Activated CD8-positive, alpha-beta memory T cell treated with anti-CD3 and anti-CD28 coated beads, Interleukin-2, amount 50 U/mL, for 1 hour (primary cell): ENCODE results near the gene HAPLN1.
"Not testable (repeated sequence)": the region's sequence is repeated elsewhere in the genome, so short reads cannot be mapped to it uniquely, and the experiment has no call there.

Experiments used
- DNase-seq: peaks from one replicate; pipeline ENCODE4 v3.0.0-alpha.2; 2020; ENCODE audit errors: extremely low read depth

Gene HAPLN1

DNA sequence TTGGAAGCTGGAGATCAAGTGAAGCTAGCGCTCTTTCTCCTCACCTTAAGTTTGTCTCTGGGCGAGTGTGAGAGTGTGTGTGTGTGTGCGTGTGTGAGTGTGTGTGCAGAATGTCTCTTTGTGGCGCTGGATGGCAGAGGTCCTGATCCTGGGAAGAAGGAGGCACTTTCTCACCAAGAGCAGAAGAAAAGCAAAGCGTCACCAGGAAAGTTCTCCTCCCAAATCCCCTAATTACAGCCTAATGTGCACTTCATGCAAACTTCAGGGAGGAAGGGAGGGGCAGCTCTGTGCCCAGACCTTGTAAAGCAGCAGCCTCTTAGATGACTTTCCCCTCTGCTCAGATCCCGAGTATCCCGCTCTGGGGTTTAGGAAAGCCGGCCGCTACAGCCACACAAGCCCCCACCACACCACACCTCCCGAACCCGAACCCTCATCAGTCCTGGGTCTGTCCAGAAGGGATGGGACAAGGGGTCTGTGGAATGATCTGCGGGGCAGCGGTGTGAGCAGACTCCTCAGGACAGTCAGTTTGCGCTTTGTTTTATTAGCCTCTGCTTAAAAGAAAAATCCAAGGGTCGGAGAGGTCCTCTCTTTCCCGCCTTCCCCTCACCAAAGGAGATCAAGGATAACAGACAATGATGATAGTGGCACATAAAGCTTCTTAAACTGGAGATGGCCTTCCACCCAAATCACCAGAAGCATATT lies at the start of gene HAPLN1:
TSS of gene HAPLN1 (minus strand) at position 20 of the 702 bp plus-strand sequence. CDS start 47,332 bp downstream, outside the sequence.
- DNase-seq, result no peak

DNA sequence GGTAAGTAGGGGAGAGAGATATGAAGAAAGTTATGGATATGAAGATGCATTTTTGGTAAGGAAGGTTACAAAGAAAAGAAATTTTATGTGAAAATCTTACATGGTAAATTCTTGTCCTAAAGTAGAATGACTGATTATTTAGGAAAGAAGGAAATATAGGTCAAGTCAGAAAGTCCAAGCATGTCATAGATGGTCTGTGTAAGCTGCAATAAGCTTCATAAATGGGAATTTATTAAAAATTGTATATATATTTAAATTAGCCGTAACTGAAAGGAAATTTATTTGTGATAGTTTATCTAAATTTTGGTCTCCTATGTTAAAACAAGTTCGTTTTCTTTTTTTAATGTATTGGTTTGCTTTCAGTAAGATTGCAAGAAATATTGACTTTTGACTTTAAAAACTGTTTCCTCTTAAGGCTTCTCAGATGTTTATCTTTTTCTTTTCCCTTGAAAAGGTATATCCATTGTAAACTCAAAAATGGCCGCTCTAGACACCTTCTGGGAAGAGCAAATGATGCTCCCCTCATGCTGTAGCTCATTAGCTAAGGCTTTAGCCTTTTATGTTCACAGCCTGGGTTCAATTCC lies 46.8 kb upstream of the HAPLN1 start:
- DNase-seq, result no peak

DNA sequence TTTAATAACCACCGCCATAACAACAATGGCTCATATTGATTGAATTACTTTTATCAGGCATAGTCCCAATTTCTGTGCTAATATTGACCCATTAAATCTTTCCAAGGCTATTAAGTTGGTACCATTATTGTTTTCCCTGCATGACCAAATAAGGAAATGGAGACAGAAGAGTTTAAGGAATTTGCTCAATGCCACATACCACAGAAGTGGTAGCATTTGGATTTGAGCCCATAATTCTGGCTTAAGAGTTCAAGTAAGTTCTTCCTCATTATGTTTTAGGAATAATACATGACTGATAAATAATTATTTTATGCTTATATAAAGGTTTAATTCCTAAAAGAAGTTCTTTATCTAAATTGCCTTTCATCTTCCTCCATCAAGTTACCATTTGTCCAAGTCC lies 43.4 kb upstream of the HAPLN1 start:
- DNase-seq, result no peak

DNA sequence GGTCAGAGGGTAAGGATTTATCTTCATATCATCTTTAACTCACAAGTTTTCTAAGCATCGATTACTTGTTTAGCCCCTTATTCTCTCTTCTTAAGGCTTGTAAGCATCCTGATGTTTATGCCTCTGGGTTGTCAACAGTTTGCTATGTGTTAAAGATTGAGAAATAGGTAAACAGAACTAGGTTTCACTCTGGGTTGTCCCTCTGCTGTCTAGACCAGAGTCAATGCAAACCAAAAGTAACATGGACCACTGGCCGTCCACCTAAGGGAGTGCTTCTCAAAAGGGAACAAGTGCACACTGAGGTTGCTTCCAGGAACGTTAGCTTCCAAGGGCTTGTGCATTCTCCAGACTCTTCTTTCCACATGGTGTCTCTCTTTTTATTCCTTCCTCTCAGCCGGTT lies 39.9 kb upstream of the HAPLN1 start:
- no peak for DNase-seq

DNA sequence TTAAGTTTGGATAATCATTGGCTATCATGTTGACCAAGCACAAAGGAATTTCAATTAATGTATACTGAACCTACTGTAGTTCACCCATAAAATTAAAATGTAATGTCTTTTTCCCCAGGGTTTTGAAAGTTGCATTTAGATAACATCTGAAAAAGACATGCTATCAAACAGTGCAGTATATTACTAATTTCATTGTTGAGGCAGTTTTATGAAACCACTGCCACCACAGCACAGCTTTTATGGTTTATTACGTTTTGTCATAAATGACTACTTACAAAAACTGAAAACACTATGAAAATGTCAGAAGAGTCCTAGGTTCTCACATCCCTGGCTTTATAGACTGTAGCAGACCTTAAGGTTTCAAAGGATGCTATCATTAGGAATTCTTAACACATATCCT lies 32.0 kb upstream of the HAPLN1 start:
- no peak for DNase-seq

DNA sequence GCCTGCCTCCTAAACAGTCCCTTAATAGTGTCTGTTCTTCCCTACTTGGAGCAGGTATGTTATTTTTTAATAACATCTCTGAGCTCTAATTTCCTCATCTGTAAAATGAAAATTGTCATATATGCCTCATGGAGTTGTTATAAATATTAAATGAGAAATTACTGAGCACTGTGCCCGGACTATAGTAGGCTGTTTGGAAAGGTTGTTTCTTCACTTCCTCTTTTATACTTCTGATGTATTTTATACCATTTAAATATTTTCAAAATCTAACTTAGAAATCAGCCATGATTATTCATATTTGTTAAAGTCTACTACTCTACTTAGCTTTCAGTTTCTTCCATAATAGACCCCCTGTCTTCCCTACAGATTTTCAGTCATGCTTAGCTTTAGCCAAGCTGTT lies 30.5 kb upstream of the HAPLN1 start:
- DNase-seq, result no peak

DNA sequence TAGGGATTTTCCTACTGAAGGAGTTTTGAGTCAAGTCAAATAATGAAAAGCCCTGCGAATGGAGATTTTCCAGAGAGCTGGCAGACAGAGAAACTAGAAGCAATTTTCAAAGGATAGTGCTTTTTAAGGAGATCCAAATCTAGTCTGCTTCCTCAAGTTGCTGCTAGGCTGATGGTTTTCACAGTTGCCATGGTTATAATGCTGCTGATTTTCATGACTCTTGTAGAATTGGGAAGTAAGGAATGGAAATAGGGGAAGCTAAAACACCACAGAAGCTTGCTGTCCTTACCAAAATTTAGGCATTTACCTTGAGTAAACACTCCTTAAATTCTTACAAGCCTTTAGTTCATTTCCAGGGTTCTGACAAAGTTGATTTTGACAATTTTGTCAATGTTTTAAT lies 30.1 kb upstream of the HAPLN1 start:
- DNase-seq, result no peak

DNA sequence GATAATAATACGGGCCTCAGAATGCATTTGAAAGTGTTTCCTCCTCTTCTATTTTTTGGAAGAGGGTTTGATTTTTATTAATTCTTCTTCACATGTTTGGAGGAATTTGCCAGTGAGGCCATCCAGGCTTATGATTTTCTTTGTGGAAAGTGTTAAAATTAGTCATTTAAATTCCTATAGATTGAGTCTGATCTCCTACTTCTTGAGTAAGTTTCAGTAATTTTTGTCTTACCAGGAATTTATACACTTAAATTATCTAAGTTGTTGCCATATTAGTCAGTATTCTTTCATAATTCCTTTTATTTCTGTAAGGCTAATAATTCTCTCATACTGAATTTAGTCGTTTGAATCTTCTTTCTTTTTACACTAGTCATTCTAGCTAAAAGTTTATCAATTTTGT lies 25.2 kb upstream of the HAPLN1 start:
- no peak for DNase-seq

DNA sequence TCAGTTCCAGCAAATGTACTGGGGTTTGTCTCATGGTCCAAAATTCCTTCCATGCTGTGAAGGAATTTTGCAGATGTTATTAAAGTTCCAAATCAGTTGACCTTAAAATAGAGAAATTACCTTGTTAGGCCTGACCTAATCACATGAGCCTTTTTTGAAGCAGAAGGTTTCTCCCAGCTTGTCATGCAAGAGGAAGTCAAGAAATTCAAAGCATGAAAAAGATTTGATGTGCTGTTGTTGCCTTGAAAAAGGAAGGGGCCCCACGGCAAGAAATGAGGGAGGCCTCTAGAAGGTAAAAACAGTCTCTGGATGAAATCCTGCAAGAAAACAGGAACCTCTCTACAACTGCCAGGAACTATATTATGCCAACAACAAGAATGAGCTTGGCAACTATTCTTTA lies 24.2 kb upstream of the HAPLN1 start:
- no peak for DNase-seq

DNA sequence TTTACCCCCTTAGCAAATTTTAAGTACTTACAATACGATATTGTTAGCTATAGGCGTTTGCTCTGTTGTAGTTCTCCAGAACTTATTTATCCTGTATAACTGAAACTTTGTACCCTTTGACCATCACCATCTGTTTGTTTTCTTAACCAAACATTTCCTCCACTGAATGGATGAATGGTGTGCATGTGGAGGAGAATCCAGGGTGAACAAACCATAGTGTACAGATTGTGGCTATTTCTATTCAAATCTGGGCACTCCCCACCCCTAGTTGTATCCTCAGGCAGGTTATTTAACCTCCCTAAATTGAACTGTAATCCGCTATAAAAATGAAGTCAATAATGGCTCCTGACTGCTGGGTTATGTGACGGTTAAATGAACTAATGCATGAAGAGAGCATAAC lies 21.4 kb upstream of the HAPLN1 start:
- no peak for DNase-seq

DNA sequence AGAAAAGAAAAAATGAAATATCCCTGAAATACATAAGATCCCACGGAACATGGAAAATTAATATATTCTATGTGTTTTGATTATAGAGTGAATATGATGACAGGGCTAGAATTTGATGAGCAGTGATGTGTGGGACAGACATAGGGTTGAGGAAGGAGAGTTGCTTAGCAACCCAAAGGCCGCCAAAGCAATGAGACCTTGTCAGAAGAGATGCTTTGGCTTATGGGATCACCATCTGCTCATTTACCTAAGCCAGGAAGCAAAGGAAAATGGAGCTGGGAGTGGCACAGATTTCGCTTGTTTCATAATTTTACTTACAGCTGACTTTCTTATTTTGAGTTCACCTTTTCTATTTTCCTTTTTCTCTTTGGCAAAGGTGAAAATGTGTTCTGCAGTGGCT lies 20.9 kb upstream of the HAPLN1 start:
- no peak for DNase-seq

DNA sequence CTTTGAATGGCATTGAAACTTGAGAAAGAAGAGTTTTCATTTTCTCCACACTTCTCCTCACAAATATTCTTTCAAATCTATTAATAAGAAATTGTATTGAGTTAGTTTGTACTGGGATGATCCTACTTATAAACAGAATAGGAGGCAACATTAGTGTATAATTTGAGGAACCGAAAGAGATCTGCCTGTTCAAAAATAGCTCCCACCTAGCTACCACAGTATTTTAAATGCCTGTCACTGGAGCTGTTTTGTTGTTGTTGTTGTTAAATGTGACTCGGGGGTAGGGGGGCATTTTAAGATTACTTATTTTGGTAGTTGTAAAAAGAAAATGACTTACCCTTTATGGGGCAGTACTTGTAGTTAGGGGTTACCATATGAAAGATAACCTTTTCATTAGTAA lies 20.1 kb upstream of the HAPLN1 start:
- DNase-seq, result no peak

DNA sequence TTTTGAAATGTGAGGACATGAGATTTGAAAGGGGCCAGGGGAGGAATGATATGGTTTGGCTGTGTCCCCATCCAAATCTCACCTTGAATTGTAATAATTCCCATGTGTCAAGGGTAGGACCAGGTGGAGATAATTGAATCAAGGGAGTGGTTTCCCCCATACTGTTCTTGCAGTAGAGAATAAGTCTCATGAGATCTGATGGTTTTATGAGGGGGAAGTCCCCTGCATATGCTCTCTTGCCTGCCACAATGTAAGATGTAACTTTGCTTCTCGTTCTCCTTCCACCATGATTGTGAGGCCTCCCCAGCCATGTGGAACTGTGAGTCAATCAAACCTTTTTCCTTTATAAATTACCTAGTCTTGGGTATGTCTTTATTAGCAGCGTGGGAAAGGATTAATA lies 15.5 kb upstream of the HAPLN1 start:
- DNase-seq, result not testable (repeated sequence)

DNA sequence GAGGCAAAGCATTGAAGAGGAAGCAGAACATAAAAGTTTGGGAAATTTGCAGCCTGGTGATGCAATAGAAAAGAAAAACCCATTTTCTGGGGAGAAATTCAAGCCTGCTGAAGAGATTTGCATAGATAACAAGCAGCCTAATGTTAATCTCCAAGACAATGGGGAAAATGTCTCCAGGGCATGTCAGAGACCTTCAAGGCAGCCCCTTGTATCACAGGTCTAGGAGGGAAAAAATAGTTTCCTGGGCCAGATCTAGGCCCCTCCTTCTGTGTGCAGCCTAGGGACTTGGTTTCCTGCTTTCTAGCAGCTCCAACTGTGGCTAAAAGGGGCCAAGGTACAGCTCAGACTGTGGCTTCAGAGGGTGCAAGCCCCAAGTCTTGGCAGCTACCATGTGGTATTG lies 14.4 kb upstream of the HAPLN1 start:
- not testable (repeated sequence) for DNase-seq

DNA sequence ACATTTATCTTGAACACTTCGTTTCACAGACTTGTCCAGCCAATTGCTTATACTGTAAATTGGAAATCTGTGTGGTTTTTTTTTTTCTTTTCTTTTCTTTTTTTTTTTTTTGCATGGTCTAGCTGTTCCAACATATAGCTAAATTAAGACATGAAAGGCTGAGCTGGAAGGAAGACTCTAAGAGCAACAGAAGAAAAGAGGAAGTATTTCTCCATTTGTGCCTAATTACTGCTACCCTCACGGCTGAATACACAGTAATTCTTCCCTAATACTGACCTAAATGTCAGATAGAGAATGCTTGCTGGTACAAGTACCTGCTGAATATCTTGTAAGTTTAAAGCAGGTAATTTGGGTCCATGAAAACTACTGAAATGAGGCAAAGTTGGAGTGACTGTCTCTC lies 11.0 kb upstream of the HAPLN1 start:
- DNase-seq, result no peak

DNA sequence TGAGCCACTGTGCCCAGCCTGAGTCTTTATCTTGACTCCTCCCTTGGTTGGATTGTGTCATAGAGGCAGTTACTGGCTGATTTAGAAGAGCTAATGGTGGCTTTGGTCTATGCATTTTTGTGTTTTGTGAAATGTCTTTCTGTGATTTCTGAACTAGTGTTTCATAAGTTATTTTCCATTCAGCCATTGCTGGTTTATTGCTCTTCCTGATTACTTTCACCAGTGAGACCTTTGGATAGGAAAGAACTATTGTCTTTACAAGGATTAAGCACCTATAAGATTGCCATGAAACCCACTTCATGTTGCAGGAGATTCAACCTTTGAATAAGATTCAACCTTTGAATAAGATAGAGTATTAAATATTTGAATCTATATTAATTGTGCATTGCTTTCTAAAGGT lies 8.7 kb upstream of the HAPLN1 start:
- no peak for DNase-seq

DNA sequence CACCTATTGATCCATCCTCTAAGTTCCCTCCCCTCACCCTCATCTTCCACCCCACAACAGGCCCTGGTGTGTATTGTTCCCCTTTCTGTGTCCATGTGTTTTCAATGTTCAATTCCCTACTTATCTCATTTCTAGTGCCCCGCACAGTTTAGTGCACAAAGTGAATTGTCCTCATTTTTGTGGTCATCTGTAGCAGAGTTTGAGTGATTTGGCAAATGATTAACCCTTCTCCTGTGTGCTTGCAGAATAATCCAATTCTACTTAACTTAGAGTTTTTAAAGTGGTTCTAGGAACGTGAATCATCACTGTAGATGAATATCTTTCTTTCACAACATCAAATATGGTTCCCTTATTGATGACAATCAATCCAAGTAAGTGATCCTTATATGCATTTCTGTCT lies 6.3 kb upstream of the HAPLN1 start:
- DNase-seq, result no peak

DNA sequence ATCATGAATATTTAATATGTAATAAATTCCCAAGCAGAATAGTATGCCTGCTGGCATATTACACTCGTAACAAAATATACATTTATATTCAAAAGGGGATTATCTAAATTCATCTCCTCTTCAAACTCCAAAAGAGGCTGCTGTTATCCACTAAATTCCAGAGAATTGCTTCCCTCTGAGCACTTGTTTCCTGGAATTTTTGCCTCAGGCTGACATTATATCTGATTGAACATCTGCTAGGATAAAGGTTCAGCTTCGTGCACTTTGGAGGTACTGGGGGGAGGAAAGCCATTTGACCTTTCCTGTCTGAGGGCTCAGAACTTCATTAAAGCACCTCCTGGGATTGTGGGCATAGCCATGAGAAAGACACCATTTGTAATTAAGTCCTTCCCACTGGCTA lies 4.3 kb upstream of the HAPLN1 start:
- DNase-seq, result no peak

DNA sequence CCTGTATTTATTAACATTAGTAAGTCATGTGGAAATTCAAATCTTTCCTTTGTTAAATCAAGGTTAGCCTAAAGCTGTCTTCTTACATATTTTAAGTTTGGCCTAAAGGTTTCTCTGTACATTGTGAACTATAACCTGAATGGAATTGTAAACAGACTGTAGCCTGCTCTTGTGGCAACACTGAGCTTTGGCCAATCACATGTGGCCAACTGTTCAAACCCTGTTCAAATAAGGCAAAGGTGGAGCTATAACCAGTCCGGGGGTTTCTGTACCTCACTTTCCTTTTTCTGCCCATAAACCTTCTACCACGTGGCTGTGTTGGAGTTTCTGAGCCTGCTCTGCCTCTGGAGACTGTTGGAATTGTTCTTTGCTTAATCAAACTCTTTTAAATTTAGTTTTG lies 3.3 kb upstream of the HAPLN1 start:
- no peak for DNase-seq

DNA sequence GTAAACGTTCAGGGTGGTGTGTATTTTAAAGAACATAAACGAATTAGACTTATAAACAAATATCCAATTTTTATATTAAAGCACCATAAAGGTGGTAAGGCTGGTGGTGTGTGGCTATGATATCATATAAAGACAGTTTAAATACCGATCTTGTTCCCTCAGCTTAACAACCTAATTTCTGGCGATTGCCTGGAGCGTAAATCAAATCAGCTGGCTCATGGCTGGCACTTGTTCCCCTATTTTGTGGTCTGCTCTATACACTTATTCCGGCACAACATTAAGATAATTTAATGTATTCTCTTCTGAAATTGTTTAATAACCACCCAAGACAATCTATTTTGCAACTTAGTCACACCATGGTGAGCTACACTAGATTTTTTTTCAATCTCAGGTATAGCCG lies 2.4 kb upstream of the HAPLN1 start:
- DNase-seq, result no peak

DNA sequence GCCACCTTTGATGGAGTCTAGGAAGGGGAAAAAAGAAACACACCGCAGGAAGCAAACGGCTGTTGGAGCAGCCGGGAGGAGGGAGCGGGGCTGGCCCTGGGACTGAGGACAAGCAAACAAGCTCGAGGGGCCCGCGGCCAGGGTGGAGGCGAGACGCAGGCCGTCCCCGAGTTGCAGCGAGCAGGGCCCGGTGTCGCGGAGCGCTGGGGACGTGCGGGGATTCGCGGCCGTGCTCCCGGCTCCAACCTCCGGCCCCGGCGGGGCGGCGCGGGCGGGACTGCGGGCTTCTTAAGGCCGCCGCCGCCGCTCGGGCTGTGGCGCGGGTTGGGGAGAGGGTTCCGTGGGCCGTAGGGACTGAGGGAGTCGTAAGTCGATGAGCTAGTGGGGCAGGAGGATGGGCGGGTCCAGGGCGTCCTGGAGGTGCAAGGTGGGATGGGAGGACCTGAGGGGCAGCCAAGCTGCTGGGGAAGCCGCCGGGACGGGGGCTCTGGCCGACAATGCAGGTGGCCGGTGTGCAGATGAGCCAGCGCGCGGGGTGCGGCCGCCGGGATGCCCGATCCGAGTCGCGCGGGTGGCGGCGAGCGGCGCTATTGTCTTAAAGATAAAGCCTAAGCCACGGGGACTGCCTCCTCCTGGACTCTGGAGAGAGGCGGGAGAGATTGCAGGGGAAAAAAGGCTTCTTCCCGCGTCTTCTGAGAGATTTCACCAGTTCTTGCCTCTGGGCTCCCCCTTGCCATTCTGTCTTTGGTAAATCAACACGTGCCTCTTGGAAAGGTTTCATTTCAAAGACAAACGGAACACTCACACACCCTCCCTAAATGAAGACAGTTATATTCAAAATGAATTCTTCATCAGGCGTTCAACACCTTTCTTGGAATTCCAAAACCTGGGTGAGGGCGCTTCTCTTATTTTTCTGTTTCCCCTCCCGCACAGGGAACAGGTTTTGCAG lies 1.6 kb upstream of the HAPLN1 start:
- DNase-seq, result no peak

DNA sequence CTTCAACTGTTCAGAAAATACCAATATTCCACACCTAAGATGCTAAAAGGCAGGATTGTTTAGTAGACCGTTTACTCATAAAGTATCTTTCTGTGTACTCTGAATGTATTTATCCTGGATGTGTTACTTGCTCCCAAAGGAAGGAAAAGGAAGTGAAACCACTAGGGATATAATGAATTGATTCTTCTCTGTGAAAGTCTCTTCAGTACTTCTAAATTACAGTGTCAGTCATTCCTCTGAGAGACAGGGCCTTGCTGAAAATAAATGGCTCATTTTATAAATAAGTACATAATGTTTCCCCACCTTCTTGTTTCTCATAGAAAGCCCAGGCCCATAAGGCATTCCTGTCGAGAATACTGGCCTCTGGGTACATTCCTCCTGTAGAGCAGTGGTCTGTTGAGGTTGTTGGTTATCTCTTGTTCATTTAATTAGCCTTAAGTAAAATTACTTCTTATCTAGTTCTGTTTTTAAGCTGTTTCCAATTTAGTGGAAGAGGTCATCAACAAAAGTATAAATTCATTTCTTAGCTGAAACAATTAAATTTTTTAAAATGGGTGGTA lies 1.6 kb downstream of the HAPLN1 start:
- DNase-seq, result no peak
